Jurkat, Clone E6-1 (cell line): ENCODE data around the gene LTBP1.

ENCODE experiments used
- DNase-seq: peaks from one replicate; pipeline ENCODE4 v3.0.0-alpha.2; 2011; ENCODE audit warnings: low read depth, low spot score
- H3K4me3 ChIP-seq: 2 replicates; pipeline ENCODE4 v1.5.1; 2011; ENCODE audit warnings: mild to moderate bottlenecking, low read length, control low read depth, moderate library complexity

Gene LTBP1

DNA sequence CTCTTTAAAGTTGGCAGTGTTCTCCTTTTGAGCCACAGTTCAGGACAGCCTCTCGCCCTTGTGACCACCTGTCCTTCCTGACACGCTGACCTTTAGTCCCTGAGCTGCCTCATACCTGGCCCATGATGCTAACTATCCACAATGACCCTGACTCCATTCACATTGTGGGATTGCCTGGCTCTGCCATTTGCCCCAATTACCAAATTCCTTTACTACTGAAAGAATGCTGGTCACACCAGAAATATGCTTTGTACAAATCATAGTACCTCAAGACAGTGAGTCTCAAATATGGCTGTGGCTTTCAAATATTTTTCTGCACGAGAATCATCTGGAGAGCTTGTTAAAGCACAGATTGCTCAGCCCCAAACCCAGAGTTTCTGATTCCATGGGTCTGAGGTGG is 54.2 kb downstream of the LTBP1 start:
- no peak overlapping the region for H3K4me3 ChIP-seq
- DNase-seq: no peak

- H3K4me3 ChIP-seq: no peak overlapping the region
- no peak for DNase-seq
Measured at GRCh38 chr2:33001823-33002222, 55.1 kb downstream of the LTBP1 start.

- H3K4me3 ChIP-seq: no peak overlapping the region
- DNase-seq: no peak
Measured at GRCh38 chr2:33002863-33003262, 56.1 kb downstream of the LTBP1 start.

DNA sequence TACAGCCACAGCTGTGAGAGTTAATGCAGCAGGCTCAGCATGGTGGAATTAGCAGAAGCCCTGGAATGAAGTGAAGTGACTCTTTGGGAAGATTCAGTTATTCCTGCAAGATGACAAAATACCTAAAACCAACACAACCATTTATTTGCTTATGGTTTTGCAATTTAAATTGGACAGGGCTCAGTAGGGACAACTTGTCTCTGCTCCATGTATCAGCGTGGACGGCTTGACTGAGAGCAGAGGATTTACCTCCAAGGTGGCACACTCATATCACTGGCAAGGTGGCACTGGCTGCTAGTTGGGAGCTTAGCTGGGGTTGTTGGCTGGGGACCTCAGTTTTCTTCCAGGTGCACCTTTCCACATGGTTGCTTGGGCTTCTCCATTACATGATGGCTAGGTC is 58.3 kb downstream of the LTBP1 start:
- no peak overlapping the region for H3K4me3 ChIP-seq
- no peak for DNase-seq

DNA sequence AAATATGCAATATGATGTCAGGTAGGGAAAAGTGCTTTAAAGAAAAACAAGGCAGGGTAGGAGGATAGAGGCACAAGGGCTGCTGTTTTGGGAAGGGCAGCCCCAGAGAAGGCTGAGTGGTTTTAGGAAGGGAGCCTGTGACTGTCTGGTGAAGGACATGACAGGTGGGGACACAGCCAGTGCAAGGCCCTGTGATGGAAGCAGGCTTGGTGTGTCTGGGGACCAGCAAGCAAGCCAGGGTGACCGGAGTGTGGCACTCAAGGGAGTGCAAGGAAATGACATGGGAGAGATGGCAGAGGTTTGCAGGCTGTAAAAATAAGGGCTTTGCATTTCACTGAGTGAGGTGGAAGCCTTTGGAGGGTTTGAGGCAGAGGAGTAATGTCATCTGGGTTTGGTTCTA is 62.0 kb downstream of the LTBP1 start:
- DNase-seq: no peak
- no peak overlapping the region for H3K4me3 ChIP-seq

GRCh38 chr2:33009249-33009648 is 62.5 kb downstream of the LTBP1 start:
- H3K4me3 ChIP-seq: no peak overlapping the region

GRCh38 chr2:33011373-33011772 is 64.6 kb downstream of the LTBP1 start:
- DNase-seq: no peak
- no peak overlapping the region for H3K4me3 ChIP-seq

More at GRCh38 chr2:33009249-33009648, 62.5 kb downstream of the LTBP1 start:
- DNase-seq: no peak

DNA sequence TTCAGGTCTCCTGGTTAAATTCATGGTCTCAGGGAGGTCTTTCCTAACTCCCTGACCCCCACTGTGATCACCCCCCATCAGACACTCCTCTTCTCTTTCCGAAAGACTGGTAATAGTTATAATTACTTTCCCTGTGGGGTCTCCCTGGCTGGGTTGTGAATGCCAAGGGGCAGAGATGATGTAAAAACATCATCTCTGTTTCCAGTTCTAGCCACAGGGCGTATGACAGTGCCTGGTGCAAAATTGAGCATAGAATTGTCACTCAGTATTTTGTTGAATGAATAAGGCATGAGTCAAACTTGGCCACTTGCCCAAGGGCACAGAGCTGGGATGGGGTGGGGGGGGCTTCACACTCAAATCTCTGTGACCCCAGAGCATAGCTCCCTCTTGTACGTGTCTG is 65.2 kb downstream of the LTBP1 start:
- no peak overlapping the region for H3K4me3 ChIP-seq
- no peak for DNase-seq

GRCh38 chr2:33013684-33014110 is 66.9 kb downstream of the LTBP1 start:
- H3K4me3 ChIP-seq: no peak overlapping the region
- no peak for DNase-seq

GRCh38 chr2:33014268-33014667 is 67.5 kb downstream of the LTBP1 start:
- no peak overlapping the region for H3K4me3 ChIP-seq
- DNase-seq: no peak

GRCh38 chr2:33015421-33016142 is 68.8 kb downstream of the LTBP1 start:
- no peak for DNase-seq

DNA sequence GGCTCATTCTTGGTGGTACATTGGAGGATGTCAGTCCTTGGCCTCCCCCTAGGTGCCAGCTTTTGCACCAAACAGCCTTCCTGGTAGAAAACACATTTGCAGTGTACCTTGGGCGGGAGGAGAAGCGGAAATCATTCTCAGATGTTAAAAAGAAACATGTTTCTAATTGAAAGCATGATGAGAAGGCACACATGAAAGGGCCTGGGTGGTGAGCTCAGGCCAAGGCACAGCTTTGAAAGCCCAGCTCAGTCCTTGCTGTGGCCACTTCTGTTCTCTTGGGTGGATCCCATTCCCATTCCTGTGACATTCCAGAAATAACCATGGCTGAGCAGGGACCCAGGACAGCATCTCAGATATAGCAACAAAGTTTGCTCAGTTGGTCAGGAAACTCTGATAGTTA is 71.5 kb downstream of the LTBP1 start:
- no peak for DNase-seq
- H3K4me3 ChIP-seq: no peak overlapping the region

More at GRCh38 chr2:33015421-33016142, 68.8 kb downstream of the LTBP1 start:
- no peak overlapping the region for H3K4me3 ChIP-seq

GRCh38 chr2:33019796-33020195 is 73.0 kb downstream of the LTBP1 start:
- DNase-seq: no peak
- no peak overlapping the region for H3K4me3 ChIP-seq

DNA sequence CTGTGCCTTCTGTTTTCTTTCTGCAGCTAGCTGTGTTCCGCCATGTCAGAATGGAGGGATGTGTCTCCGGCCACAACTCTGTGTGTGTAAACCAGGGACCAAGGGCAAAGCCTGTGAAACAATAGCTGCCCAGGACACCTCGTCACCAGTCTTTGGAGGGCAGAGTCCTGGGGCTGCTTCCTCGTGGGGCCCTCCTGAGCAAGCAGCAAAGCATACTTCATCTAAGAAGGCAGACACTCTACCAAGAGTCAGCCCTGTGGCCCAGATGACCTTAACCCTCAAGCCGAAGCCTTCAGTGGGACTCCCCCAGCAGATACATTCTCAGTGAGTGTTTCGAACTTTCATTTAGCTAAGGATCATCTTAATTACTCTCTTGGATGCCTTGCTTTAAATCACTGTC is 74.1 kb downstream of the LTBP1 start:
- DNase-seq: no peak
- no peak overlapping the region for H3K4me3 ChIP-seq

DNA sequence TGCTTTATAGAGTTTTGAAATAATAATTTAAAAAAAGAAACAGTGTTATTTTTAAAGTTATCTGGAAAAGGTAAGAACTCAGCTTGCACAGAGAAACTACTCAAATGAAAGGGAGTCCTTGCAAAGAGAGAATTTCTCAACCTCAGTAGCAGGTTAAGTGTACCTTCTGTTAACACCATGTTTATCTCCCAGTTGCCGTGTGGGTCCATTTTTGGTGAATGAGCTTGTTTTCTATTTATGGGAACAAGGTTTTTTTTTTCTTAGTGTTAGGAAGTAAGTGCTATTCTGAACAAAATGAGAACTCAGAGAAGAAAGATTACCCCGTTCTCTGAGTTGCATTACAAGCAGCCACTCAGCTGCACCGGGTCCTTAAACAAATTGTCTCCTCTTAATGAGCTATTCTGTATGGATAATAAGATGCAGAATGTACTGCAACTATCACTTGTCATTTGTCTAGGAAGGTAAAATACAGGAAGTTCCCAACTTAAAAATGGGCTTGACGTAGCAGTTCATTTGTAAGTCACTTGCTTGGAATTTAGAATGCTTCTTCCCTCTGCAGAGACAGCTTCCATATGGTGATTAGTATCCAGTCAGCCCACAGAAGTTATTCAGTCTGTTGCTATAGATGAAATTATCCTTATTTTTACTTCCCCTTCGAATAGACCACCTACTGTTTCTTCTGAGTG is 74.9 kb downstream of the LTBP1 start:
- DNase-seq: no peak
- no peak overlapping the region for H3K4me3 ChIP-seq

- no peak overlapping the region for H3K4me3 ChIP-seq
- no peak for DNase-seq
Measured at GRCh38 chr2:33022395-33022985, 75.7 kb downstream of the LTBP1 start.

- DNase-seq: no peak
Measured at GRCh38 chr2:33022989-33023727, 76.4 kb downstream of the LTBP1 start.

DNA sequence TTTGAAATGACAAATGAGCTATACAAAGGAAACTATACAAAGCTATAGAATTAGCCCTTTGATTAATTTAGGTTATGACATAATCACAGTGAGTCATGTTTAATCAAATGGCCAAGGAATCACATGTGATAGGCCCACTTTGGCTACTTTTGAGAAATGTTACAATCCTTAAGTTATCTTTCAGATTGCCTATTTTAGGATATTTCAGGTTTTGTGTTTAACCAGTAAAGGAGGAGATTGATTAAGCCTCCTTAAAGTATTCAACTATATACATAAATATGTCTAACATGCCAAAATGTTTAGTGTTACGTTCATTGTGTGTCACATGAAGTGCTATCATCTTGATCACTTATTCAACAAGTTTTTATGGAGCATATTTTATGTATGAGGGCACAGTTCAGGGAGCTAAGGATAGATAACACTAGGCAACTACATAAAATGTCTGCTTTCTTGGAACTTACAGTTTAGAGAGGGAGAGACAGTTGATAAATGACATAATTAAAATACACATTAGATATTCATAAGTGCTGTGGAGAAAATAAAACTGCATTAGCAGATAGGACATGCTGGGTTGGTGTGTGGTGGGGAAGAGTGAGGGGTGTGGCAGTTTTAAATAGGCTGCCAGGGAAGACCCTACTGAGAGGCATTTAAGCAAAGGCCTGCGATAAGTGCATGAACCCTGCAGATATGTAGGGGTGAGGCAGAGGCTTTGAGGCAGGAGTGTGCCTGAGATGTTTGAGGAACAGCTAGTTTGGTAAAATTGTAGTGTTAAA is 77.2 kb downstream of the LTBP1 start:
- H3K4me3 ChIP-seq: no peak overlapping the region
- DNase-seq: no peak

More at GRCh38 chr2:33022989-33023727, 76.4 kb downstream of the LTBP1 start:
- H3K4me3 ChIP-seq: no peak overlapping the region

DNA sequence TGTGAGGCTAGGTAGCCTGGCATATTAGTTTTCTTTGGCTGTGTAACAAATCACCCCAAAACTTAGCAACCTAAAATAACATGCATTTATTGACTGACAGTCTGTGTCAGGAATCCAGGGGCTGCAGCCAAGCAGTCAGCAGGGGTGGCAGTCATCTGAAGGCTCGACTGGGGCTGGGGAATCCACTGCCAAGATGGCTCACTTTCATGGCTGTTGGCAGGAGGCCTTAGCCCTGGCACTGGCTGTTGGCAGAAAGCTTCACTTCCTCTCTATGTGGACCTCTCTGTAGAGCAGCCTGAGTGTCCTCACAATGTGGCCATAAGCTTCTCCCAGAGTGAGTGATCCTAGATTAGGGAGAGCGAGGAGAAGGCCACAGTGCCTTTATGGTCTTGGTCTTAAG is 78.0 kb downstream of the LTBP1 start:
- DNase-seq: no peak
- H3K4me3 ChIP-seq: no peak overlapping the region
